Mucosa of stomach (tissue), 1 donor: ENCODE measurements around the gene UBTD2.
A peak's percentile ranks its signal among the peaks of the same experiment; 100 is the strongest.
"Not testable (repeated sequence)": the region's sequence is repeated elsewhere in the genome, so short reads cannot be mapped to it uniquely, and the experiment has no call there.

Experiments used
- H3K27me3 ChIP-seq: one replicate; pipeline ENCODE4 v1.7.0; 2013; ENCODE audit warnings: mild to moderate bottlenecking, low read length; ENCODE audit not compliant: control insufficient read depth, insufficient read depth
- H3K36me3 ChIP-seq: one replicate; pipeline ENCODE4 v1.7.0; 2013; ENCODE audit warnings: low read length; ENCODE audit not compliant: control insufficient read depth, insufficient read depth
- H3K4me1 ChIP-seq: one replicate; pipeline ENCODE4 v1.7.0; 2013; ENCODE audit warnings: mild to moderate bottlenecking, low read length; ENCODE audit not compliant: control insufficient read depth, insufficient read depth
- H3K4me3 ChIP-seq: one replicate; pipeline ENCODE4 v1.7.0; 2013; ENCODE audit warnings: low read length
- H3K9ac ChIP-seq: one replicate; pipeline ENCODE4 v1.7.0; 2013; ENCODE audit warnings: mild to moderate bottlenecking, low read length, moderate library complexity
- H3K9me3 ChIP-seq: one replicate; pipeline ENCODE4 v1.7.0; 2013; ENCODE audit warnings: mild to moderate bottlenecking, low read length, moderate library complexity; ENCODE audit not compliant: control insufficient read depth
- donor health status: Pancreatic carcinoma.

UBTD2 gene, protein sequence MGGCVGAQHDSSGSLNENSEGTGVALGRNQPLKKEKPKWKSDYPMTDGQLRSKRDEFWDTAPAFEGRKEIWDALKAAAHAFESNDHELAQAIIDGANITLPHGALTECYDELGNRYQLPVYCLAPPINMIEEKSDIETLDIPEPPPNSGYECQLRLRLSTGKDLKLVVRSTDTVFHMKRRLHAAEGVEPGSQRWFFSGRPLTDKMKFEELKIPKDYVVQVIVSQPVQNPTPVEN

DNA sequence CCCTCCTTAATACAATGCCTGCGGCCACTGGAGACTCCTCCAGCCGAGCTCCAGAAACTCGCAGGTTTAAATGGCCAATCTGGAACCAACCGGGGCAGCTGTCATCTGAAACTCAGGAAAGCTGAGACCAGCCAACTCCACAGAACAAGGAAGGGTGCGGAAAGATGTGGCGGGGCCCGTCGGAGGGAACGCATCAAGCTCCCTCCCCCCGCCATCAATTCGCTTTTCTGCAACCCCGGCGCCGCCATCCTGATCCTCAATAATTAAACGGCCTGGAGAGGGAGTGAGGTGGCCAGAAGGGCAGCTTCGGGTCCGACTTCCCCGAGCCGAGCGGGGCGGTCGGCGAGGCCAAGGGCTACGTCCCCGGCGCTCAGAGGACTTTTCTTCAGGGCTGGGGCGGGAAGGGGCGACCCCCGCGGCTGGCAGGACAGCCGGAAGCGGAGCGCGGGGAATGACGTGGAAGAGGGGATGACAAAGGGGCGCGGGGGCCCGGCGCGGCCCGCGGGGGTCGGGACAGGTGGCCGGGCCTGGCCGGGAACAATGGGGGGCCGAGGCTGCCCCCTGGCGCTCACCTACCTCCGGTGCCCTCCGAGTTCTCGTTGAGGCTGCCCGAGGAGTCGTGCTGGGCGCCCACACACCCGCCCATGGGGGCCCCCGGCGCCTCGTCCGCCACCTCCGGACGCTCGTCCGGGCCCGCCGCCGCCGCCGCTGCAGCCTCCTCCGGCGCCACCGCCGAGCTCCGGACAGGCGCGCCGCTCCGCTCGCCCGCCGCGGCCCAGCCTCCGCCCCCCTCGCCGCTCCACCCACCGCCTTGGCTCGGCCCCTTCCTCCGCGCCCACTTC is at the start of gene UBTD2:
TSS of gene UBTD2 (minus strand) at position 745 of the 842 bp plus-strand sequence. CDS start at position 646, 99 bp downstream.
- Histone ChIP-seq H3K4me1 (peaks cover 9% of the 10 kb centered on the region), H3K9me3 (no peaks in the 10 kb centered on the region), H3K27me3 (no peaks in the 10 kb centered on the region), H3K9ac (peak within 1 kb of the TSS; percentile 82), H3K36me3 (no peaks in the 10 kb centered on the region), H3K4me3 (peak within 1 kb of the TSS; percentile 64)

DNA sequence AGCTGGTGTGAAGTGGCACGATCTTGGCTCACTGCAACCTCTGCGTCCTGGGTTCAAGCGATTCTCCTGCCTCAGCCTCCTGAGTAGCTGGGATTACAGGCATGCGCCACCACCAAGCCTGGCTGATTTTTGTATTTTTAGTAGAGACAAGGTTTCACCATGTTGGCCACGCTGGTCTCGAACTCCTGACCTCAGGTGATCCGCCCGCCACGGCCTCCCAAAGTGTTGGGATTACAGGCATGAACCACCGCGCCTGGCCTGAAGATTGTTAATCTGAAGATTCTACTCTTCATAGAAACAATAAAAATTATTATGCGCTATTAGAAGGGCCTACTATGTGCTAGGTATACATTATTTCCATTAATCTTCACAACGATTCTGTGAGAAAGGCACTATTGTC is 43.3 kb upstream of the UBTD2 start:
- H3K4me3 ChIP-seq, H3K9ac ChIP-seq, H3K27me3 ChIP-seq: not testable (repeated sequence)

DNA sequence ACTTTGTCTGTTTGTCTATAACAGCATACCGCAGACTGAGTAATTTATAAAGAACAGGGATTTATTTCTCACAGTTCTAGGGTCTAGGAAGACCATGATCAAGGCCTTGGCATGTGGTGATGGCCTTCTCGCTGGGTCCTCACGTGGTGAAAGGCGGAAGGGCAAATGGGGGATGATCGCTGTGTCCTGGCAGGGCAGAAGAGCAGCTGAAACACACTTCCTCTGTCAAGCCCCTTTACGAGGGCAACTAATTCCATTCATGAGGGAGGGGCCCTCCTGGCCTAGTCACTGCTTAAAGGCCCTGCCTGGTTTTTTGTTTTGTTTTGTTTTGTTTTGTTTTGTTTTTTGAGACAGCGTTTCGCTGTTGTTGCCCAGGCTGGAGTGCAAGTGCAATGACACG is 41.9 kb upstream of the UBTD2 start:
- no peak overlapping the region for H3K9ac ChIP-seq
- H3K36me3 ChIP-seq: no peaks in the 10 kb centered on the region
- H3K4me3 ChIP-seq: no peak overlapping the region
- H3K4me1 ChIP-seq: peaks cover 10% of the 10 kb centered on the region
- no peaks in the 10 kb centered on the region for H3K9me3 ChIP-seq
- H3K27me3 ChIP-seq: no peaks in the 10 kb centered on the region

More for the DNA sequence above, 43.3 kb upstream of the UBTD2 start:
- H3K9me3 ChIP-seq, H3K36me3 ChIP-seq, H3K4me1 ChIP-seq: not testable (repeated sequence)

DNA sequence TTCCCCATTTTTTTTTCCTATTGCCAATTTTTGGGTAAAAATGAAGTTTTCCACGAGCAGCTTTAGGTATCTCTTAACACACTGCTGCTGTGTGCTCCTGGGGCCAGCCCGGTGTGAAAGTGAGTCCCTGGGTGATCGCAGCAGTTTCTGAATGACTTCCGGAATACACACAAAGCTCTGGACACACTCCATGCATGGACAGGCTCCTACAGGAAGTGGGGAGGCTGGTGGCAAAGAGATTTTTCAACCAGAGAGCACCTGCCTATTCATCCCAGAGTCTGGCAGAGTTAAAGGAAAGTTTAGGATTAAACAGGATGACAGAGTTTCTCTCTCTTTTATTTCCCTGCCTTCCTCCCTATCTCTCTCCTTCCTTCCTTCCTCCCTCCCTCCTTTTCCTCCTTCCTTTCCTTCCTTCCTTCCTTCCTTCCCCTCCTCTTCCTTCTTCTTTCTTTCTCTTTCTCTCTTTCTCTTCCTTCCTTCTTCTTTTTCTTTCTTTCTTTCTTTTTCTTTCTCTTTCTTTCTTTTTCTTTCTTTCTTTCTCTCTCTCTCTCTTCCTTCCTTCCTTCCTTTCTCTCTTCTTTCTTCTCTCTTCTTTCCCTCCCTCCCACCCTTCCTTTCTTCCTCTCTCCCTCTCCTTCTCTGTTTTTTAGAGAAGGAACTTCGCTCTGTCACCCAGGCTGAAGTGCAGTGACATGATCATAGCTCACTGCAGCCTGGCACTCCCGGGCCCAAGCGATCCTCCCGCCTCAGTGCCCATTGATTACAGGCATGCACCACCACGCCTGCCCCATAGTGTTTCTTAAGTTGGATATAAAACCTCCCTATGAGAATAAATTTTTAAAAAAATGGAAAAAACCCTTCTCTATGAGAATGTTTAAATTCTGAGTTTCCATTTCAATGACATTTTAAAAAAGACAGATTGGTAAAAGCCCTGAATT is 38.7 kb upstream of the UBTD2 start:
- peaks cover 10% of the 10 kb centered on the region for H3K4me1 ChIP-seq
- no peaks in the 10 kb centered on the region for H3K36me3 ChIP-seq
- no peaks in the 10 kb centered on the region for H3K9me3 ChIP-seq
- peak overlapping the region; percentile 43 for H3K9ac ChIP-seq
- no peaks in the 10 kb centered on the region for H3K27me3 ChIP-seq
- H3K4me3 ChIP-seq: no peak overlapping the region

DNA sequence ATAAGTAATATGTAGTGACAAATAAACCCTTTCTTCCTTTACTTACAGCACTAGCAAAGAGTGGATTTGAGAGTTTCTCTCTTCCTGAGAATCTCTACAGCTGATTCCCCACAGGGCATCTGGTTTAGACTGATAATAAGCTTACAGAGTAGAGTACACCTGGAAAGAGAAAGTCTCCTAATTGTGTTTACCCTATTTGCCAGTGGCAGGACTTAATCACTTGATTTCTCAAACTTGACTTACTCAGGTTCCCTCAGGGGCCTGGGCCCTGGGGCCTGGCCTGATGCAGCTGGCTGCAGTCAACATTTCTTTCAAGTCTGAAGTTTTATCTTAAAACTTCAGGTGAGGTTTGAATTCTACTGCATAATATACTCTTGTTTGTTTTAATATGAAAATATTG is 38.0 kb upstream of the UBTD2 start:
- Histone ChIP-seq H3K36me3 (no peaks in the 10 kb centered on the region), H3K4me1 (peaks cover 10% of the 10 kb centered on the region), H3K9ac (peak overlapping the region; percentile 43), H3K27me3 (no peaks in the 10 kb centered on the region), H3K9me3 (no peaks in the 10 kb centered on the region), H3K4me3 (no peak overlapping the region)

DNA sequence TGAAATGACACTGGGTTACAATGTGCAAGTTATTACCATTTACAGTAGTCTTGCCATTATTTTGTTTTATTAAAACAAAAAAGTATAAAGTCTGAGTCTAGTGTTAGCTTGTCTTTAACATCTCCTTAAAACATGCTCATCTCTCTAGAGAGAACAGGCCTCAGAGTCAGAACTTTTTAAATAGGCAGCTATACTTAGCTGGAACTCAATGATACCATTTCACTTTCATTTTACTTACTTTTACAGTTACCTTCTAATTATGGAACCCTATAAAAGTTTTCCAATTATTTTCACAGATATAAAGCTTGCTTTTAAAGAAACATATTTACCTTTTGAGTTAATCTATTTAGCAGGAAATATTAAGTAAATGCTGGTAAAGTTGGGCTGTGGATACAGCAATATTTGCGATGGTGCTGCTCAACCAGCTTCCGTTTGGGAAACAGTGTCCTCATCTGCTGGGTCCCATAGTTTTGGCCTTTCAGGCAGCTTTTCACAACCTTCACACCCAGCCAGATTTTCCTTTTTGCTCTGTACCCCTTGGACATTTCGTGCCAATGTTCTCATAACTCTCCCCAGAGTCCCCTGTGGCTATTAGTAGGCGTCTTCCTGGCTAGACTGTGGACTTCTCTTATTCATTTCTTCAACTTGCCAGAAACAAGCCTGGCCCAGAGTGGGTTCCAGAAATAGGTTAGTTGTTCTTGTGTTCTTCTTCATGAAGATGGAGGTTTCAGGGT is 36.3 kb upstream of the UBTD2 start:
- no peaks in the 10 kb centered on the region for H3K36me3 ChIP-seq
- no peak overlapping the region for H3K4me3 ChIP-seq
- peaks cover 14% of the 10 kb centered on the region for H3K4me1 ChIP-seq
- H3K9me3 ChIP-seq: no peaks in the 10 kb centered on the region
- no peaks in the 10 kb centered on the region for H3K27me3 ChIP-seq
- no peak overlapping the region for H3K9ac ChIP-seq

DNA sequence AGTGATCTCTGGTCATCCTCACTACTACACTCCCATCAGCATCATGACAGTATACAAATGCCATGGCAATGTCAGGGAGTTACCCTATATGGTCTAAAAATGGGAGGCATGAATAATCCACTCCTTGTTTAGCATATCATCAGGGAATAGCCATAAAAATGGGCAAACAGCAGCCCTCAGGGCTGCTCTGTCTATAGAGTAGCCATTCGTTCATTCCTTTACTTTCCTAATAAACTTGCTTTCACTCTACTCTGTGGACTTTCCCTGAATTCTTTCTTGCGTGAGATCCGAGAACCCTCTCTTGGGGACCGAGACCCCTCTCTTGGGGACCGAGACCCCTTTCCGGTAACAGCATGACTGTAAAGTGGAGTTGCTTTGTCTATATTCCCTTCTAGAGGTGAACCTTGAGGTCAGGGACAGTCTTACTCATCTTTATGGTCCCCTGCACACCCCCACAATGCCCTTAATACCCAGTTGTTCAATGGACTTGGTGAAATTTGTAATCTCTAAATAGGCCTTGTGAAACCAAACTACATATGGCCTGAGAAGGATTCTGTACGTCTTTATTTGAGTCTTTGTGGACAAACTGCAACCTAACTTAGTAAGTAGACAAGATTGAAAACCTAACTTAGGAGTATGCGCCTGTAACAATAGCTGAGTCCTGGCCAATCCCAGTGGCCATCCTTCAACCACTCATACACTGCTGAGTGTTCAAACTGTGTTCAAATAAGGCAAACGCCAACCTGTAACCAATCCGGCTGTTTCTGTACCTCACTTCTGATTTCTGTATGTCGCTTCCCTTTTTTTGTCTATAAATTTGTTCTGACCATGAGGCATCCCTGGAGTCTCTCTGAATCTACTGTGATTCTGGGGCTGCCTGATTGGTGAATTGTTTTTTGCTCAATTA is 32.3 kb upstream of the UBTD2 start:
- H3K9me3 ChIP-seq: no peaks in the 10 kb centered on the region
- no peak overlapping the region for H3K4me3 ChIP-seq
- H3K4me1 ChIP-seq: peaks cover 12% of the 10 kb centered on the region
- no peaks in the 10 kb centered on the region for H3K27me3 ChIP-seq
- no peaks in the 10 kb centered on the region for H3K36me3 ChIP-seq
- H3K9ac ChIP-seq: no peak overlapping the region

DNA sequence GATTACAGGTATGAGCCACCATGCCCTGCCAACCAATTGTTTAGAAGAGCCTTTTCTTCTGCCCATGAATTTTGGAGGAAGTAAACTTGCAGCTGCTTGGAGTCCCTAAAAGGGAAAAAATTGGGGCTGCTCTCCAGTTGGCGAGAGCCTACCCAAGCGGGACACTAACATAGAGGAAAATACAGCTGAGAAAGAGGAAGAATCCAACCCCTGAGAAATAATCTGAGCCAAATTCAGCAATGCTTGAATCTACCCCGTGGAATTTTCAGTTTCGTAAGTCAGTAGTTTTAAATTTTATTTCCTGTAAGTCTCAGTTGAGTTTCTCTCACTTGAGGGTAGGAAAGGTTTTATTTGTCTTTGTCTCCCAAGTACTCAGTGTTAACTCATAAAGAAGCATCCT is 30.4 kb upstream of the UBTD2 start:
- H3K36me3 ChIP-seq: no peaks in the 10 kb centered on the region
- H3K9ac ChIP-seq: no peak overlapping the region
- no peaks in the 10 kb centered on the region for H3K27me3 ChIP-seq
- peaks cover 12% of the 10 kb centered on the region for H3K4me1 ChIP-seq
- no peak overlapping the region for H3K4me3 ChIP-seq
- no peaks in the 10 kb centered on the region for H3K9me3 ChIP-seq

DNA sequence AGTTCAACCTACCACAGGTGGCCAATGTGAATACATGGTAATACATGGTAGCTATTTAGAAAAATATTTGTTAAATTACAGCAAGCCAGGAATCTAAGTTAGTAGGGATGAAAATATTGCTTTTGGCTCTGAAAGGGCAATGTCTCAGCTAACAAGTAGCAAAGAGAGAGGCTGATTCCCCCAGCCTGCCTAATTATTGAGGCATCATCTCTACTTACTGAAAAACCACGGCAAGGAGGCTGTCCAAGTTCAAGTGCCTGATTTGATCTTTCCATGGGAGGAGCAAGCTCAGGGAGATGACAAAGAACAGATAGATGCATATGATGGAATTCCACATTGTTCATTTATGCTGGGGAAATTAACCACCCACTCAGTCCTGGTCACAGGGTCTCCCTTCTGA is 28.7 kb upstream of the UBTD2 start:
- peaks cover 12% of the 10 kb centered on the region for H3K4me1 ChIP-seq
- H3K9ac ChIP-seq: no peak overlapping the region
- H3K36me3 ChIP-seq: no peaks in the 10 kb centered on the region
- H3K4me3 ChIP-seq: no peak overlapping the region
- no peaks in the 10 kb centered on the region for H3K27me3 ChIP-seq
- no peaks in the 10 kb centered on the region for H3K9me3 ChIP-seq

DNA sequence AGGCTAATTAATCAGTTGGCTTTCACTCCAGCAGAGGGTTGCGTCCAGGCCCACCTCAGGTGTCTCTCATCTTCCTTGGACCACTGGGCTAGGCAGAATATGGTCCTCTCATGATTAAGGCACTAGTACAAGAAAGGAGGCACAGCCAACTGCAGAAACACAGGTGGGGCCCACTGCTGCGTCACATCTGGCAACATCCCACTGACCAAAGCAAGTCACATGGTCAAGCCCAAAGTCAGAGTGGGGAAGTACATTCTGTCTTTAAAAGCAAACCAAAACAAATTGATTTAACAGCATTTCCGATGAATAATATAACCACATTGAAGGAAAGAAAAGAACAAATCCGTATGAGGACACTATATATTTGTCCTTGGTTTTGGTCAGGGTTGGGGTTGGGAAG is 28.0 kb upstream of the UBTD2 start:
- no peaks in the 10 kb centered on the region for H3K9me3 ChIP-seq
- peaks cover 12% of the 10 kb centered on the region for H3K4me1 ChIP-seq
- no peak overlapping the region for H3K4me3 ChIP-seq
- no peak overlapping the region for H3K9ac ChIP-seq
- no peaks in the 10 kb centered on the region for H3K36me3 ChIP-seq
- no peaks in the 10 kb centered on the region for H3K27me3 ChIP-seq

DNA sequence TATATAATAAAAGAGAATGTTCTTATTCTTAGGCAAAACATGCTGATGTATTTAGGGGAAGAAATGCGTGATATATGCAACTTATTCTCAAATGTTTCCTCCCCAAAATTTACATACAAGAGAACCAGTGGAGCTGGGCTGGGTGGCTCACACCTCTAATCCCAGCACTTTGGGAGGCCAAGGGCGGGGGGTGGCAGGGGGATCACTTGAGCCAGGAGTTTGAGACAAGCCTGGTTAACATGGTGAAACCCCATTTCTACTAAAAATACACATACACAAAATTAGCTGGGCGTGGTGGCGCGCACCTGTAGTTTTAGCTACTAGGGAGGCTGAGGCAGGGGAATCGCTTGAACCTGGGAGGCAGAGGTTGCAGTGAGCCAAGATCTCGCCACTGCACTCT is 27.5 kb upstream of the UBTD2 start:
- Histone ChIP-seq H3K36me3 (no peaks in the 10 kb centered on the region), H3K9ac (no peak overlapping the region), H3K4me1 (peaks cover 12% of the 10 kb centered on the region), H3K4me3 (no peak overlapping the region), H3K27me3 (no peaks in the 10 kb centered on the region), H3K9me3 (no peaks in the 10 kb centered on the region)
